ENCODE results near the gene MRC1.

- TF ChIP-seq, protein P1, sequence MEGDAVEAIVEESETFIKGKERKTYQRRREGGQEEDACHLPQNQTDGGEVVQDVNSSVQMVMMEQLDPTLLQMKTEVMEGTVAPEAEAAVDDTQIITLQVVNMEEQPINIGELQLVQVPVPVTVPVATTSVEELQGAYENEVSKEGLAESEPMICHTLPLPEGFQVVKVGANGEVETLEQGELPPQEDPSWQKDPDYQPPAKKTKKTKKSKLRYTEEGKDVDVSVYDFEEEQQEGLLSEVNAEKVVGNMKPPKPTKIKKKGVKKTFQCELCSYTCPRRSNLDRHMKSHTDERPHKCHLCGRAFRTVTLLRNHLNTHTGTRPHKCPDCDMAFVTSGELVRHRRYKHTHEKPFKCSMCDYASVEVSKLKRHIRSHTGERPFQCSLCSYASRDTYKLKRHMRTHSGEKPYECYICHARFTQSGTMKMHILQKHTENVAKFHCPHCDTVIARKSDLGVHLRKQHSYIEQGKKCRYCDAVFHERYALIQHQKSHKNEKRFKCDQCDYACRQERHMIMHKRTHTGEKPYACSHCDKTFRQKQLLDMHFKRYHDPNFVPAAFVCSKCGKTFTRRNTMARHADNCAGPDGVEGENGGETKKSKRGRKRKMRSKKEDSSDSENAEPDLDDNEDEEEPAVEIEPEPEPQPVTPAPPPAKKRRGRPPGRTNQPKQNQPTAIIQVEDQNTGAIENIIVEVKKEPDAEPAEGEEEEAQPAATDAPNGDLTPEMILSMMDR (IDR thresholded peaks at IDR 0.05): no peak
- no peak for TF ChIP-seq POLR2A (IDR thresholded peaks at IDR 0.05)
Observed at GRCh38 chr10:17888189-17888588, 79.0 kb downstream of the MRC1 start.

All from Peyer's patch (tissue), 4 donors.